ENCODE data around the gene ATG3. TPM values are rescaled to one million over a fixed set of nuclear protein-coding genes. Genes with fewer than 3 reads are reported as not detected.

Gene ATG3
- total RNA-seq = 92.7 and 143 TPM in 2 replicates

DNA sequence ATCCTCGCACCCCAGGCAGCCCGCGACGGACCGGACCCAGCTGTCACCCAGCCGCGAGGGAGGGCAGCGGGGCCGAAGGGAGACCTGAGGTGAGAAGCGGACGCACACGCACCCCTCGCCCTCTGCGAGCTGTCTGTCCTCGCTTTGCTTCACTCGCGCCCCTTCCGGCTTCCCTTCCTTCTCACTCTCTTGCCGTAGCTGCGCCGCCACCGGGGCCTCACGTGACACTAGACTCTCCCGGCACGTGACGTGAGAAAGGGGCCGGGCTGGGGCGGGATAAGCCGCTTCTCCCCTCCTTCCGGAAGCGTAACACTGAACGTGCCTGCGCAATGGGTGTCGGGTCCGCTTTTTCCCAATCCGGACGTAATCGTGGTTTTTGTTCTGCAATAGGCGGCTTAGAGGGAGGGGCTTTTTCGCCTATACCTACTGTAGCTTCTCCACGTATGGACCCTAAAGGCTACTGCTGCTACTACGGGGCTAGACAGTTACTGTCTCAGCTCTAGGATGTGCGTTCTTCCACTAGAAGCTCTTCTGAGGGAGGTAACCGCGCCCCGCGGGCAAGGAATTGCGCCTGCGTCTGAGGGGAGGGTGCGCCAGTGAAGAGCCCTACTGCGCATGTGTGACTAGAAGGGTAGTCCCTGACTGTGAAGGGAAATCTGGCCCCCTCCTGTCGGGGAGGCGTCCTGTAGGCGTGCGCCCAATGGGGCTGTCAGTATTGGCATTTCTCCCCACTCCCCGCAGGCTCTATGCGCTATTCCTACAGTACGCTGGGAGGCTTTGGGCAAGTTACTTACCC, at the start of gene ATG3, which contains the start of gene SLC35A5:
ATG3 (minus strand) TSS at position 229 of the 796 bp plus-strand sequence. CDS start 434 bp downstream, outside the sequence.
SLC35A5 (plus strand) TSS at position 312 of the 796 bp plus-strand sequence. CDS start 1,359 bp downstream, outside the sequence.

GRCh38 chr3:112498914-112499711, 62.6 kb downstream of the ATG3 start, which contains the start of gene BTLA:
Gene BTLA (minus strand): TSS chr3:112499472. CDS start chr3:112499358, 114 bp downstream.

Other genes starting within 250 kb of the ATG3 start
- gene CD200, start 228.8 kb downstream of the ATG3 start, total RNA-seq = 24.7 and 25.1 TPM in 2 replicates
- gene BTLA, start 62.5 kb downstream of the ATG3 start, total RNA-seq = 0.56 TPM in 1 of 2 replicates, not detected in the other
- gene SLC35A5, start 83 bp upstream of the ATG3 start, total RNA-seq = 27.4 and 31.3 TPM in 2 replicates
- 526 and 1,085 TPM in 2 replicates for gene CCDC80, start 79.2 kb upstream of the ATG3 start, total RNA-seq

All from regular cardiac myocyte (primary cell).